ENCODE data around the gene BICD1.

Gene BICD1

GRCh38 chr12:32076941-32077340 is 29.7 kb upstream of the BICD1 start:
- Histone ChIP-seq H3K27ac (replicated peaks) (no peak overlapping the region), H3K27me3 (ENCODE audit: insufficient read depth, poor library complexity, severe bottlenecking) (no peaks in the 10 kb centered on the region), H3K4me3 (replicated peaks; ENCODE audit: insufficient read depth, low read length) (no peak overlapping the region)
- TF ChIP-seq SPI1 (IDR thresholded peaks at IDR 0.05; ENCODE audit: borderline replicate concordance, low read depth), result no peak
- no peak for TF ChIP-seq POLR2AphosphoS5 (IDR thresholded peaks at IDR 0.05; ENCODE audit: low read depth)
- TF ChIP-seq CTCF (IDR thresholded peaks at IDR 0.05; ENCODE audit: insufficient read depth, low read length), result no peak
- no peak for TF ChIP-seq GABPA (IDR thresholded peaks at IDR 0.05; ENCODE audit: low read depth)
- no peak for TF ChIP-seq REST (IDR thresholded peaks at IDR 0.05; ENCODE audit: insufficient replicate concordance, low read depth)
- DNase-seq (ENCODE audit: low read depth in 1 of 2, low spot score in 1 of 2), result no peak

- no peak overlapping the region for H3K4me3 ChIP-seq (replicated peaks; ENCODE audit: insufficient read depth, low read length)
- no peak for DNase-seq (ENCODE audit: low read depth in 1 of 2, low spot score in 1 of 2)
- no peaks in the 10 kb centered on the region for H3K27me3 ChIP-seq (ENCODE audit: insufficient read depth, poor library complexity, severe bottlenecking)
- H3K27ac ChIP-seq (replicated peaks), result no peak overlapping the region
- TF ChIP-seq REST (IDR thresholded peaks at IDR 0.05; ENCODE audit: insufficient replicate concordance, low read depth), result no peak
- no peak for TF ChIP-seq SPI1 (IDR thresholded peaks at IDR 0.05; ENCODE audit: borderline replicate concordance, low read depth)
- TF ChIP-seq POLR2AphosphoS5 (IDR thresholded peaks at IDR 0.05; ENCODE audit: low read depth), result no peak
- no peak for TF ChIP-seq CTCF (IDR thresholded peaks at IDR 0.05; ENCODE audit: insufficient read depth, low read length)
Measured at GRCh38 chr12:32080435-32080834, 26.2 kb upstream of the BICD1 start.

GRCh38 chr12:32083489-32083888 is 23.2 kb upstream of the BICD1 start:
- Histone ChIP-seq H3K27me3 (ENCODE audit: insufficient read depth, poor library complexity, severe bottlenecking) (no peaks in the 10 kb centered on the region), H3K27ac (replicated peaks) (no peak overlapping the region), H3K4me3 (replicated peaks; ENCODE audit: insufficient read depth, low read length) (no peak overlapping the region)
- DNase-seq (ENCODE audit: low read depth in 1 of 2, low spot score in 1 of 2), result no peak
- no peak for TF ChIP-seq REST (IDR thresholded peaks at IDR 0.05; ENCODE audit: insufficient replicate concordance, low read depth)
- TF ChIP-seq SPI1 (IDR thresholded peaks at IDR 0.05; ENCODE audit: borderline replicate concordance, low read depth), result no peak
- no peak for TF ChIP-seq POLR2AphosphoS5 (IDR thresholded peaks at IDR 0.05; ENCODE audit: low read depth)
- no peak for TF ChIP-seq GABPA (IDR thresholded peaks at IDR 0.05; ENCODE audit: low read depth)
- TF ChIP-seq CTCF (IDR thresholded peaks at IDR 0.05; ENCODE audit: insufficient read depth, low read length), result no peak

All from HL-60 (cell line).